ENCODE data around the gene POLR1F.
A peak's percentile ranks its signal among the peaks of the same experiment; 100 is the strongest.

Gene POLR1F

DNA sequence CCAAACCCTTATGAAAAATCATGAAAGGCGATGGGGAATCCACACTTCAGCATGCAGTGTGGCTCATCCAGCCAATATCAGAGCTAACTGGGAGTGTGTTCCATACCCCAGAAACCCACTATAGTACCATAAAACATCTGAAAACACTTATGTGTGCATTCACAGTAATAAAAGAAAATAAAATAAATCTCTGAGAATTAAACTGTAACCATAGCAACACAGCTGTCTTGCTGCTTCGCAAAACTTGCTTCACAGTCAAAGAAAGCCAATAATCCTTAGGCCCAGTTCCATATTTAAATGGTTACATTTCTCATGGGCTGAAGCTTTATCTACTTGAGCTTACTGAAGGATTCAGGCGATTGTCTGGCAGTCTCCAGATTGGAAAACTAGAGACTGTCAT lies 19.9 kb upstream of the POLR1F start:
- no peak for DNase-seq (ENCODE audit: low spot score)
- in situ Hi-C loops (cut with MboI; ENCODE audit: low sequenced_read_pairs, unreplicated experiment) = no loop called here
- TF ChIP-seq, protein P1, sequence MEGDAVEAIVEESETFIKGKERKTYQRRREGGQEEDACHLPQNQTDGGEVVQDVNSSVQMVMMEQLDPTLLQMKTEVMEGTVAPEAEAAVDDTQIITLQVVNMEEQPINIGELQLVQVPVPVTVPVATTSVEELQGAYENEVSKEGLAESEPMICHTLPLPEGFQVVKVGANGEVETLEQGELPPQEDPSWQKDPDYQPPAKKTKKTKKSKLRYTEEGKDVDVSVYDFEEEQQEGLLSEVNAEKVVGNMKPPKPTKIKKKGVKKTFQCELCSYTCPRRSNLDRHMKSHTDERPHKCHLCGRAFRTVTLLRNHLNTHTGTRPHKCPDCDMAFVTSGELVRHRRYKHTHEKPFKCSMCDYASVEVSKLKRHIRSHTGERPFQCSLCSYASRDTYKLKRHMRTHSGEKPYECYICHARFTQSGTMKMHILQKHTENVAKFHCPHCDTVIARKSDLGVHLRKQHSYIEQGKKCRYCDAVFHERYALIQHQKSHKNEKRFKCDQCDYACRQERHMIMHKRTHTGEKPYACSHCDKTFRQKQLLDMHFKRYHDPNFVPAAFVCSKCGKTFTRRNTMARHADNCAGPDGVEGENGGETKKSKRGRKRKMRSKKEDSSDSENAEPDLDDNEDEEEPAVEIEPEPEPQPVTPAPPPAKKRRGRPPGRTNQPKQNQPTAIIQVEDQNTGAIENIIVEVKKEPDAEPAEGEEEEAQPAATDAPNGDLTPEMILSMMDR (IDR thresholded peaks at IDR 0.05; ENCODE audit: borderline replicate concordance, control extremely low read depth, extremely low read depth, insufficient read depth, missing control alignments) = no peak

DNA sequence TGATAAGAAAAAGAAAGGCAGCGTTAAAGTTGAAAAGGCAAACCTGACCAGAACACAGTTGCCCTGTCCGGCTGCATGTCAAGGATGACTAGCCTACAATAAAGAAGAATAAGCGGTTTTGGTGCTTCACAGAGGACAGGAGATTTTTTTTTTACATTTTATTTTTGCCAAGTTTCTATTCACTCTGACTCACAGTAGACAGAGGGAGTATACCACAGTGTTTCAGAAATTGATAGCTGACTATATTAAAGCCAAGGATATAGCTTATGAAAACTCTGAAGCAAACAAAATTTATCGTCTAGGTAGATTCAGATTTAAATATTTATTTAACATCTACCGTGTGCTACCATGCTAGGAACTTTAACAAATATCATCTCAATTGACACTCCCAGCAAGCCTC lies 16.9 kb upstream of the POLR1F start:
- in situ Hi-C loops (cut with MboI; ENCODE audit: low sequenced_read_pairs, unreplicated experiment) = no loop called here
- TF ChIP-seq, protein P1 (IDR thresholded peaks at IDR 0.05; ENCODE audit: borderline replicate concordance, control extremely low read depth, extremely low read depth, insufficient read depth, missing control alignments) = no peak

DNA sequence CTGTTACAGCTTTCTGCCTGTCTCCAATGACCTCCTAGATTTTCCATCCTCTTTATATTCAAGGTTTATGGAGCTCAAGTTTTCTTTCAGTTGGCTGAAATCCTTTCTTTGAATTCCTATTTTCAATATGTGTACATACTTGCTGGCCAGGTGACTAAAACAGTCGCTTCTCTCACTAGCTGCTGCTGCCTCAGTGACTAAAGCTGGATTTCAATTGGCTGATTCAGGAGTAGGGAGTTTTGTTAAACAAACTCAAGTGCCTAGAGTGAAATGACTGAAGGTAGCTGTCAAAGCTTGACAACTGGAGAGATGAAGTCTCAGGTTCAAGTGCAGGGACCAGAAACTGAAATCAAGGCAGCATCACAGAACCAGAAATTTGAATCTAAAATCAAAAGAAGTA lies 6.7 kb upstream of the POLR1F start:
- no peak for DNase-seq (ENCODE audit: low spot score)

More for the DNA sequence above, 16.9 kb upstream of the POLR1F start:
- no peak for DNase-seq (ENCODE audit: low spot score)

DNA sequence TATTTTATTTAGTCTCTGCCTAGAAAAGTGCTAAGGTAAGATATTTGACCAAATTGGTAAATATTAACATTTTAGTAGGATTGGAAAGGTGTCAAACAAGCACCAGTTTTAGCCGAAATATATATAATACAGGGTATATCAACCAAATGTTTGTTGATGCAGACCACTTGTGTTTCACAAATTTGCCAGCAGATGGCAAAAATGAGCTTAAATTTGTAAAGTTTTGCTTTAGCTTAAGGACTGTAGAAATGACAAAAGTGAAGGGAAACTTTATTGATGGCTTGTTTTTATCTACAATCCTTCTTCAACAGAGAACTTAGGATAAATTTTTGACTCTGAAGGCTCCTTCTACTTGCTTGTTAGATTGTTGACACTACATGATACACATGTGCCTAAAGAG lies 4.8 kb upstream of the POLR1F start:
- in situ Hi-C loops (cut with MboI; ENCODE audit: low sequenced_read_pairs, unreplicated experiment) = no loop called here
- TF ChIP-seq, protein P1 (IDR thresholded peaks at IDR 0.05; ENCODE audit: borderline replicate concordance, control extremely low read depth, extremely low read depth, insufficient read depth, missing control alignments) = peak; percentile 38
- no peak for DNase-seq (ENCODE audit: low spot score)

More for the DNA sequence above, 6.7 kb upstream of the POLR1F start:
- TF ChIP-seq, protein P1 (IDR thresholded peaks at IDR 0.05; ENCODE audit: borderline replicate concordance, control extremely low read depth, extremely low read depth, insufficient read depth, missing control alignments) = no peak
- in situ Hi-C loops (cut with MboI; ENCODE audit: low sequenced_read_pairs, unreplicated experiment) = no loop called here

DNA sequence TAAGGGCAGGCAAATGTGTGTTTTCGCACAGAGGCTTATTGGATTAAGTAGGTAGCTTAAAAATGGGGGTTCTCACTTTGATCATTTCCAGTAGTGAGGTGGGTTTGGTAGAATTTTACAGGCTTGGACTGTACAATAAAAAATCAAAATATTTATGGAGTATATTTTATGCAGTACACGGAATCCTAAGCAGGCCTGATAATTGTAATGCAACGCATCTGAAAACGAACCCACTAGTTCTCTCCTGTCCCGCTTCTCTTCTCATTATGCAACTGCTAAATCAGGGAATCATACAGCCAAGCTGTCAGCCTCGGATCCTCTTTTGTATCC lies 377 bp upstream of the POLR1F start:
- in situ Hi-C loops (cut with MboI; ENCODE audit: low sequenced_read_pairs, unreplicated experiment) = no loop called here
- DNase-seq (ENCODE audit: low spot score) = no peak
- TF ChIP-seq, protein P1 (IDR thresholded peaks at IDR 0.05; ENCODE audit: borderline replicate concordance, control extremely low read depth, extremely low read depth, insufficient read depth, missing control alignments) = no peak

DNA sequence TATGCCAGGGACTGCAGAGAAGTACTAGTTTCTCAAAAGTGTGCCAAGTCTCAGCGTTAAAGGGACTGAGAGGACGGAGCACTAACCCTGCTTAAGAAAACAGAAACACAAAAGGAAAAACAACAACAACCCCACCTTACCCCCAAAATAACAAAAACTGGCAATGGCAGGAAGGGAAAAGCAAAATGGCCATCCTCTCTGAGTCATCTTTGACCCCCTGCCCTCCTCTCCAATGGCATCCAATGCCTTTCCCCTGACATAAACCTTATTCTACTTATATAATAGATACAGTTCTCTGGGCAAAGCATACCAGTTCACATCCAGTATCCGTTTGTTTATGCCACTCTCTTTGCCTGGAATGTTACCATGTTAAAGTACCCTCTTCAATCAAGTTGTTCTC lies 1.6 kb downstream of the POLR1F start:
- TF ChIP-seq, protein P1 (IDR thresholded peaks at IDR 0.05; ENCODE audit: borderline replicate concordance, control extremely low read depth, extremely low read depth, insufficient read depth, missing control alignments) = no peak

DNA sequence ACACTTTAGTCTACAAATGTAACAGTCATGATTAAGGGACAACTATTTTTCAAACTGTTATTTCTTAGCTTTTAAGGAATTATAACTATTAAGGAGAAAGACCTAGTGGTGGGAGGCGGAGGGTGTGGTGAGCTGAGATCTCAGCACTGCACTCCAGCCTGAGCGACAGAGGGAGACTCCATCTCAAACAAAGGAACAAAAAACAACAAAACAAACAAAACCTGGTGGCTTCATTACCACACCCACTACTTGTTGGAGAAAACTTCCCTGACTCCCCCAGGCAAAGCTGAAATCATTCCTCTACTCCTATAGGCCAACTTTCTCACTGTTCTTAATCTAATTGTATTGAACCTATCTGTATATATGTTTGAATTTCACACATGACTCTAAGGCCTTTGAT lies 3.2 kb downstream of the POLR1F start:
- TF ChIP-seq, protein P1 (IDR thresholded peaks at IDR 0.05; ENCODE audit: borderline replicate concordance, control extremely low read depth, extremely low read depth, insufficient read depth, missing control alignments) = no peak
- DNase-seq (ENCODE audit: low spot score) = no peak
- in situ Hi-C loops (cut with MboI; ENCODE audit: low sequenced_read_pairs, unreplicated experiment) = no loop called here

More for the DNA sequence above, 1.6 kb downstream of the POLR1F start:
- DNase-seq (ENCODE audit: low spot score) = no peak
- in situ Hi-C loops (cut with MboI; ENCODE audit: low sequenced_read_pairs, unreplicated experiment) = no loop called here
